HCT116 (cell line): ENCODE measurements around the gene TRERF1. TPM values are rescaled to one million over a fixed set of nuclear protein-coding genes. Genes with fewer than 3 reads are reported as not detected.

Source experiments
- ATAC-seq: fragments of 200-7000 bp; cut with Tn5 transposase; 2 replicates; pipeline ENCODE4 v1.9.1; 2020; ENCODE audit warnings: mild to moderate bottlenecking, moderate library complexity
- BruUV-seq: library from RNA; stranded (reverse); fragments of 400-500 nt; replicated peaks from 2 replicates; lab custom pipeline; 2021; lab: Mats Ljungman, UMichigan
- CTCF ChIA-PET: fragments of 300-600 bp; sonication (Branson Sonifier 250); formaldehyde crosslinking; loops from one replicate; lab custom pipeline; 2021; ENCODE audit warnings: antibody characterized with exemption; lab: Charles Lee
- POLR2A ChIA-PET: fragments of 300-600, 350-600 bp; sonication (Branson Sonifier 250); formaldehyde crosslinking; loops from one replicate; lab custom pipeline; 2021; ENCODE audit warnings: antibody characterized with exemption; lab: Charles Lee
- RAD21 ChIA-PET, 2 experiments: fragments of 300-600 bp; sonication (Branson Sonifier 250); formaldehyde crosslinking; loops; one replicate each; lab custom pipeline; 2023; ENCODE audit warnings: low total read pairs in 2 of 2; ENCODE audit not compliant: uncharacterized antibody in 2 of 2, unreplicated experiment in 2 of 2, low non-redundant PET in 1 of 2; lab: Charles Lee
- DNase-seq: peaks from one replicate; pipeline ENCODE4 v3.0.0-alpha.2; 2010; ENCODE audit warnings: low read depth, low spot score
- H2AFZ ChIP-seq: fragments of 200-600 bp; shearing (Covaris generic), sonication (generic); 2 replicates; pipeline ENCODE4 v1.6.1; 2017; ENCODE audit warnings: low read depth, mixed run types, mixed read lengths, antibody characterized with exemption, low read length; ENCODE audit not compliant: poor library complexity, severe bottlenecking
- H3K27ac ChIP-seq: 2 replicates; pipeline ENCODE4 v1.5.1; 2012; ENCODE audit warnings: low read depth, low read length
- H3K27me3 ChIP-seq: fragments of 200-600 bp; sonication (generic); 2 replicates; pipeline ENCODE4 v1.6.1; 2016; ENCODE audit warnings: mixed run types, low read length, mixed read lengths; ENCODE audit not compliant: insufficient read depth
- H3K36me3 ChIP-seq, 2 experiments: fragments of 200-500 bp in 1 of 2; fragments of 200-600 bp in 1 of 2; sonication (Bioruptor generic) in 1 of 2; sonication (generic) in 1 of 2; 2 replicates each; pipeline versions ENCODE4 v1.5.1 to v1.6.1; 2014 to 2016; ENCODE audit warnings: low read length in 2 of 2, inconsistent platforms in 1 of 2, mixed read lengths in 1 of 2, mixed run types in 1 of 2; ENCODE audit not compliant: insufficient read depth in 2 of 2, control insufficient read depth in 1 of 2
- H3K4me1 ChIP-seq, 2 experiments: fragments of 200-600 bp in 1 of 2; sonication (generic) in 1 of 2; 2 replicates each; pipeline versions ENCODE4 v1.5.1 to v1.6.1; 2012 to 2017; ENCODE audit warnings: low read length in 2 of 2, inconsistent platforms in 1 of 2, mild to moderate bottlenecking in 1 of 2, mixed read lengths in 1 of 2, mixed run types in 1 of 2, moderate library complexity in 1 of 2; ENCODE audit not compliant: insufficient read depth in 2 of 2, control insufficient read depth in 1 of 2
- H3K4me2 ChIP-seq: fragments of 200-600 bp; sonication (generic); 2 replicates; pipeline ENCODE4 v1.6.1; 2017; ENCODE audit warnings: mixed run types, low read length, mixed read lengths
- H3K4me3 ChIP-seq, 2 experiments: fragments of 200-600 bp in 1 of 2; sonication (generic) in 1 of 2; replicated peaks in 1 of 2; 2 replicates each; pipeline ENCODE4 v1.5.1; 2011 to 2016; ENCODE audit warnings: low read length in 2 of 2, control low read depth in 1 of 2, low read depth in 1 of 2, mild to moderate bottlenecking in 1 of 2, mixed read lengths in 1 of 2, mixed run types in 1 of 2
- H3K79me2 ChIP-seq: fragments of 200-600 bp; sonication (generic); 2 replicates; pipeline ENCODE4 v1.6.1; 2017; ENCODE audit warnings: mild to moderate bottlenecking, mixed run types, low read length, moderate library complexity, mixed read lengths; ENCODE audit not compliant: insufficient read depth
- H3K9ac ChIP-seq: fragments of 200-600 bp; sonication (generic); 2 replicates; pipeline ENCODE4 v1.6.1; 2016; ENCODE audit warnings: low read length, mixed read lengths
- H3K9me2 ChIP-seq: fragments of 200-600 bp; sonication (generic), shearing (Covaris generic); 2 replicates; pipeline ENCODE4 v1.6.1; 2017; ENCODE audit warnings: mixed run types, mild to moderate bottlenecking, moderate library complexity; ENCODE audit not compliant: insufficient read depth
- H3K9me3 ChIP-seq, 2 experiments: fragments of 200-500 bp in 1 of 2; fragments of 200-600 bp in 1 of 2; sonication (Bioruptor generic) in 1 of 2; sonication (generic) in 1 of 2; 2 replicates each; pipeline ENCODE4 v1.6.1; 2014 to 2017; ENCODE audit warnings: low read length in 2 of 2, mixed read lengths in 2 of 2, inconsistent platforms in 1 of 2, low read depth in 1 of 2, mild to moderate bottlenecking in 1 of 2, mixed run types in 1 of 2, moderate library complexity in 1 of 2; ENCODE audit not compliant: control insufficient read depth in 1 of 2, insufficient read depth in 1 of 2
- H4K20me1 ChIP-seq: fragments of 200-600 bp; sonication (generic), shearing (Covaris generic); 2 replicates; pipeline ENCODE4 v1.6.1; 2017; ENCODE audit warnings: mixed run types, mild to moderate bottlenecking, moderate library complexity; ENCODE audit not compliant: insufficient read depth
- ATF3 ChIP-seq: IDR thresholded peaks from 2 replicates; pipeline ENCODE4 v1.6.1; 2012
- ELF1 ChIP-seq: IDR thresholded peaks from 2 replicates; pipeline ENCODE4 v1.6.1; 2012; ENCODE audit warnings: low read depth, borderline replicate concordance
- EZH2 ChIP-seq: fragments of 200-600 bp; sonication (generic); IDR thresholded peaks from 2 replicates; pipeline ENCODE4 v1.6.1; 2017; ENCODE audit warnings: antibody characterized with exemption, mixed run types
- EZH2phosphoT487 ChIP-seq: fragments of 200-600 bp; IDR thresholded peaks from 2 replicates; pipeline ENCODE4 v1.6.1; 2018; ENCODE audit warnings: antibody characterized with exemption, borderline replicate concordance
- FOSL1 ChIP-seq: IDR thresholded peaks from 2 replicates; pipeline ENCODE4 v1.6.1; 2012; ENCODE audit warnings: low read depth
- JUND ChIP-seq: IDR thresholded peaks from 2 replicates; pipeline ENCODE4 v1.6.1; 2012
- MAX ChIP-seq: IDR thresholded peaks from 2 replicates; pipeline ENCODE4 v1.6.1; 2012
- POLR2A ChIP-seq: IDR thresholded peaks from 2 replicates; pipeline ENCODE4 v1.7.0; 2011; ENCODE audit warnings: borderline replicate concordance; ENCODE audit not compliant: insufficient read depth, insufficient read length; ENCODE audit errors: extremely low read depth
- POLR2AphosphoS5 ChIP-seq: IDR thresholded peaks from 2 replicates; pipeline ENCODE4 v1.6.1; 2011; ENCODE audit warnings: mild to moderate bottlenecking, low read depth, low read length, moderate library complexity
- RAD21 ChIP-seq: IDR thresholded peaks from 2 replicates; pipeline ENCODE4 v1.6.1; 2012; ENCODE audit warnings: low read depth, mild to moderate bottlenecking
- SIN3A ChIP-seq: IDR thresholded peaks from 2 replicates; pipeline ENCODE4 v1.6.1; 2012; ENCODE audit warnings: low read depth
- YY1 ChIP-seq: IDR thresholded peaks from 2 replicates; pipeline ENCODE4 v1.6.1; 2011; ENCODE audit warnings: low read length, low read depth, moderate library complexity, mild to moderate bottlenecking; ENCODE audit not compliant: insufficient replicate concordance; ENCODE audit errors: extremely low read depth
- ZFX ChIP-seq: fragments of 450-650 bp; IDR thresholded peaks from 2 replicates; pipeline ENCODE4 v1.6.1; 2017
- intact Hi-C: fragments of 100-400 bp; cut with micrococcal nuclease; formaldehyde crosslinking; loops from 2 replicates; pipeline ENCODE4 v1.10.0; 2022
- total RNA-seq: library from RNA; stranded (reverse); gene quantifications from one replicate; pipeline ENCODE4 v1.2.1, GENCODE V29; 2021; ENCODE audit not compliant: unreplicated experiment
- TF ChIP-seq, protein P1 (sequence below), 3 experiments: fragments of 200-600 bp in 1 of 3; sonication (generic) in 1 of 3; IDR thresholded peaks in 2 of 3; conservative IDR thresholded peaks in 1 of 3; 2 replicates each; pipeline ENCODE4 v1.5.1; 2012 to 2017; ENCODE audit warnings: low read depth in 2 of 3, low read length in 2 of 3, antibody characterized with exemption in 1 of 3, borderline replicate concordance in 1 of 3, control low read depth in 1 of 3, mild to moderate bottlenecking in 1 of 3, mixed read lengths in 1 of 3, mixed run types in 1 of 3, moderate library complexity in 1 of 3; ENCODE audit not compliant: insufficient read depth in 1 of 3
- TF ChIP-seq, protein P2 (sequence below): IDR thresholded peaks from 2 replicates; pipeline ENCODE4 v1.6.1; 2012; ENCODE audit warnings: low read depth

Gene TRERF1
- total RNA-seq, 1 experiment from 2014 or later = 12.4 TPM

- CTCF ChIA-PET = no interaction called here
- intact Hi-C loops = no loop called here
- Histone ChIP-seq H3K79me2 (no peaks in the 10 kb centered on the region), H3K4me1 (peaks cover 6 to 27% of the 10 kb centered on the region in 2 experiments; a peak in 3 of 4 replicates), H3K27me3 (no peaks in the 10 kb centered on the region)
- TF ChIP-seq ATF3 = no peak
- no peak for TF ChIP-seq JUND
- TF ChIP-seq EZH2 = no peak
- TF ChIP-seq EZH2phosphoT487 = no peak
- no peak for TF ChIP-seq POLR2AphosphoS5
- no peak for TF ChIP-seq SIN3A
- TF ChIP-seq RAD21 = no peak
- no peak for TF ChIP-seq ELF1
- TF ChIP-seq, protein P1, sequence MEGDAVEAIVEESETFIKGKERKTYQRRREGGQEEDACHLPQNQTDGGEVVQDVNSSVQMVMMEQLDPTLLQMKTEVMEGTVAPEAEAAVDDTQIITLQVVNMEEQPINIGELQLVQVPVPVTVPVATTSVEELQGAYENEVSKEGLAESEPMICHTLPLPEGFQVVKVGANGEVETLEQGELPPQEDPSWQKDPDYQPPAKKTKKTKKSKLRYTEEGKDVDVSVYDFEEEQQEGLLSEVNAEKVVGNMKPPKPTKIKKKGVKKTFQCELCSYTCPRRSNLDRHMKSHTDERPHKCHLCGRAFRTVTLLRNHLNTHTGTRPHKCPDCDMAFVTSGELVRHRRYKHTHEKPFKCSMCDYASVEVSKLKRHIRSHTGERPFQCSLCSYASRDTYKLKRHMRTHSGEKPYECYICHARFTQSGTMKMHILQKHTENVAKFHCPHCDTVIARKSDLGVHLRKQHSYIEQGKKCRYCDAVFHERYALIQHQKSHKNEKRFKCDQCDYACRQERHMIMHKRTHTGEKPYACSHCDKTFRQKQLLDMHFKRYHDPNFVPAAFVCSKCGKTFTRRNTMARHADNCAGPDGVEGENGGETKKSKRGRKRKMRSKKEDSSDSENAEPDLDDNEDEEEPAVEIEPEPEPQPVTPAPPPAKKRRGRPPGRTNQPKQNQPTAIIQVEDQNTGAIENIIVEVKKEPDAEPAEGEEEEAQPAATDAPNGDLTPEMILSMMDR (IDR thresholded peaks at IDR 0.05 in 2 of 3, conservative IDR thresholded peaks at IDR 0.05 in 1 of 3; ENCODE audit: borderline replicate concordance in 1 of 3, insufficient read depth in 1 of 3, low read depth in 2 of 3, low read length in 2 of 3) = no peak
- TF ChIP-seq, all 23 proteins: peak for 0
- no TSS peak for BruUV-seq
- ChIA-PET POLR2A (no interaction called here), RAD21 (no interaction called here)
- no peak overlapping the region for H3K9ac ChIP-seq
- no peaks in the 10 kb centered on the region for H3K9me2 ChIP-seq
- no peak for DNase-seq
- H3K36me3 ChIP-seq = no peaks in the 10 kb centered on the region
- H3K9me3 ChIP-seq = no peaks in the 10 kb centered on the region
- no peak overlapping the region for H3K4me3 ChIP-seq
- no peak overlapping the region for H2AFZ ChIP-seq
- no peak overlapping the region for H3K27ac ChIP-seq
- no peak overlapping the region for H3K4me2 ChIP-seq
- H4K20me1 ChIP-seq = no peaks in the 10 kb centered on the region
- ATAC-seq = no peak
These were observed 90.7 kb downstream of the TRERF1 start for GRCh38 chr6:42361036-42361435.

DNA sequence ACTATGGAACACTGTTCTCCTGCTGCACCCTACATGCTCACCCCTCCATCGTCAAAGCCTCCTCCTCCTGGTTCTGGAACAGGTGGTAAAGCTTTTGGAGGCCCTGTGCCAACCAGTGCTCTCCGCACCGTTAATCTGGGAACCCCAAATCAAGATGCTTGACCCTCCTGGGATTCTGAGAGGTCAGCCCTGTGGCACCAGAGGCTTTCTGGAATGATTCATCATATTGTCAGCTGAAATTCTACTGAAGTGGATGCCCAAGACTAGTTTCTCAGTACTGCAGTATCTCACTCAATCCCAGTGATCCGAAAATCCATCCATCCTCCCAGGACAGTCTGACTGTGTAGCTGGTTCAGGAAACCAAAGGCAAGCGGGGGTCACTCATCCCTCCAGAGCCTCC is 92.7 kb downstream of the TRERF1 start:
- Histone ChIP-seq H3K4me2 (no peak overlapping the region), H3K79me2 (no peaks in the 10 kb centered on the region), H3K36me3 (no peaks in the 10 kb centered on the region), H3K9ac (no peak overlapping the region), H2AFZ (no peak overlapping the region), H3K27ac (no peak overlapping the region), H4K20me1 (no peaks in the 10 kb centered on the region), H3K9me2 (no peaks in the 10 kb centered on the region), H3K4me3 (no peak overlapping the region), H3K9me3 (no peaks in the 10 kb centered on the region), H3K4me1 (peaks cover 0 to 10% of the 10 kb centered on the region in 2 experiments; a peak in 1 of 4 replicates), H3K27me3 (no peaks in the 10 kb centered on the region)
- CTCF ChIA-PET = no interaction called here
- RAD21 ChIA-PET = no interaction called here
- no peak for DNase-seq
- ATAC-seq = no peak
- BruUV-seq = no TSS peak
- POLR2A ChIA-PET = no interaction called here
- intact Hi-C loops = no loop called here
- TF ChIP-seq FOSL1 (no peak), RAD21 (no peak), MAX (no peak), POLR2AphosphoS5 (no peak), YY1 (no peak), POLR2A (no peak), ZFX (no peak), SIN3A (no peak), ATF3 (no peak)
- TF ChIP-seq, protein P2, sequence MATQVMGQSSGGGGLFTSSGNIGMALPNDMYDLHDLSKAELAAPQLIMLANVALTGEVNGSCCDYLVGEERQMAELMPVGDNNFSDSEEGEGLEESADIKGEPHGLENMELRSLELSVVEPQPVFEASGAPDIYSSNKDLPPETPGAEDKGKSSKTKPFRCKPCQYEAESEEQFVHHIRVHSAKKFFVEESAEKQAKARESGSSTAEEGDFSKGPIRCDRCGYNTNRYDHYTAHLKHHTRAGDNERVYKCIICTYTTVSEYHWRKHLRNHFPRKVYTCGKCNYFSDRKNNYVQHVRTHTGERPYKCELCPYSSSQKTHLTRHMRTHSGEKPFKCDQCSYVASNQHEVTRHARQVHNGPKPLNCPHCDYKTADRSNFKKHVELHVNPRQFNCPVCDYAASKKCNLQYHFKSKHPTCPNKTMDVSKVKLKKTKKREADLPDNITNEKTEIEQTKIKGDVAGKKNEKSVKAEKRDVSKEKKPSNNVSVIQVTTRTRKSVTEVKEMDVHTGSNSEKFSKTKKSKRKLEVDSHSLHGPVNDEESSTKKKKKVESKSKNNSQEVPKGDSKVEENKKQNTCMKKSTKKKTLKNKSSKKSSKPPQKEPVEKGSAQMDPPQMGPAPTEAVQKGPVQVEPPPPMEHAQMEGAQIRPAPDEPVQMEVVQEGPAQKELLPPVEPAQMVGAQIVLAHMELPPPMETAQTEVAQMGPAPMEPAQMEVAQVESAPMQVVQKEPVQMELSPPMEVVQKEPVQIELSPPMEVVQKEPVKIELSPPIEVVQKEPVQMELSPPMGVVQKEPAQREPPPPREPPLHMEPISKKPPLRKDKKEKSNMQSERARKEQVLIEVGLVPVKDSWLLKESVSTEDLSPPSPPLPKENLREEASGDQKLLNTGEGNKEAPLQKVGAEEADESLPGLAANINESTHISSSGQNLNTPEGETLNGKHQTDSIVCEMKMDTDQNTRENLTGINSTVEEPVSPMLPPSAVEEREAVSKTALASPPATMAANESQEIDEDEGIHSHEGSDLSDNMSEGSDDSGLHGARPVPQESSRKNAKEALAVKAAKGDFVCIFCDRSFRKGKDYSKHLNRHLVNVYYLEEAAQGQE = no peak
